ENCODE results near the gene QARS1. TPM values are rescaled to one million over a fixed set of nuclear protein-coding genes. Genes with fewer than 3 reads are reported as not detected.

Gene QARS1
- 100 to 1,000 TPM; 242 TPM for total RNA-seq

GRCh38 chr3:49104427-49105291 lies at the start of gene QARS1:
QARS1 (minus strand) TSS chr3:49104757; CDS start chr3:49104733, 24 bp downstream.
- POLR2A ChIA-PET = interaction anchor here (0.6 to 2.0 kb wide), 4 partner anchors 11 to 185 kb away, joined by 3 to 13 read pairs (median 3); partner anchors contain the start of genes QRICH1 and USP19

GRCh38 chr3:49153349-49153912 lies 48.9 kb upstream of the QARS1 start:
- CTCF ChIA-PET = interaction anchor here (0.6 kb wide), 1 partner anchor 461 kb away, joined by 3 read pairs; no protein-coding TSS in a partner anchor

More at GRCh38 chr3:49104427-49105291, at the start of gene QARS1:
- CTCF ChIA-PET = interaction anchor here (1.1 to 4.6 kb wide), 2 partner anchors 11 to 25 kb away, joined by 3 to 23 read pairs; partner anchors contain the start of gene QRICH1

GRCh38 chr3:49151610-49152009 lies 47.1 kb upstream of the QARS1 start:
- CTCF ChIA-PET = no interaction called here

More at GRCh38 chr3:49153349-49153912, 48.9 kb upstream of the QARS1 start:
- POLR2A ChIA-PET = no interaction called here

GRCh38 chr3:49148159-49148558 lies 43.6 kb upstream of the QARS1 start:
- ChIA-PET POLR2A (interaction anchor here (0.7 kb wide), 1 partner anchor 20 kb away, joined by 5 read pairs; no protein-coding TSS in a partner anchor), CTCF (no interaction called here)

More at GRCh38 chr3:49151610-49152009, 47.1 kb upstream of the QARS1 start:
- POLR2A ChIA-PET = interaction anchor here (0.6 kb wide), 1 partner anchor 185 kb away, joined by 3 read pairs; no protein-coding TSS in a partner anchor

- POLR2A ChIA-PET = no interaction called here
- CTCF ChIA-PET = no interaction called here
Measured at GRCh38 chr3:49140080-49140479, 35.5 kb upstream of the QARS1 start.

DNA sequence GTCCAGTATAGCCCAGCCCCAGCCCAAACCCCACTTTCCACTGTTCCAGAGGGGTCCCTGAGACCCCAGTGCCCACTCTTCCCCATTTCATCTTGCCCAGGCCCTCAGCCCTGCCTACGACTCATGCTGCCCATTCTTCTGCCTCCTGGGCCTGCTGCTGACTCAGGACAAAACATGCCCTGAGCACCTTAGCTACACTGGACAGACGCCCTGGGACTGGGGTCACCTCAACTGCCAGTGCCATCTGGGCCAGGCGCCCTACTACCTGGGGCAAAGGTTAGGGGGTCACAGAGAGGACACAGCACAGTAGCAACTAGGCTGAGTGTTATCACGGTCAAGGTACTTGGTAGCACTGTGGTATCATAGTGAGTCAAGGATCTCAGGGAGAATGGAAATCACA lies 30.9 kb upstream of the QARS1 start:
- ChIA-PET CTCF (no interaction called here), POLR2A (no interaction called here)

GRCh38 chr3:49134471-49135265 lies 30.1 kb upstream of the QARS1 start:
- ChIA-PET POLR2A (no interaction called here), CTCF (no interaction called here)

DNA sequence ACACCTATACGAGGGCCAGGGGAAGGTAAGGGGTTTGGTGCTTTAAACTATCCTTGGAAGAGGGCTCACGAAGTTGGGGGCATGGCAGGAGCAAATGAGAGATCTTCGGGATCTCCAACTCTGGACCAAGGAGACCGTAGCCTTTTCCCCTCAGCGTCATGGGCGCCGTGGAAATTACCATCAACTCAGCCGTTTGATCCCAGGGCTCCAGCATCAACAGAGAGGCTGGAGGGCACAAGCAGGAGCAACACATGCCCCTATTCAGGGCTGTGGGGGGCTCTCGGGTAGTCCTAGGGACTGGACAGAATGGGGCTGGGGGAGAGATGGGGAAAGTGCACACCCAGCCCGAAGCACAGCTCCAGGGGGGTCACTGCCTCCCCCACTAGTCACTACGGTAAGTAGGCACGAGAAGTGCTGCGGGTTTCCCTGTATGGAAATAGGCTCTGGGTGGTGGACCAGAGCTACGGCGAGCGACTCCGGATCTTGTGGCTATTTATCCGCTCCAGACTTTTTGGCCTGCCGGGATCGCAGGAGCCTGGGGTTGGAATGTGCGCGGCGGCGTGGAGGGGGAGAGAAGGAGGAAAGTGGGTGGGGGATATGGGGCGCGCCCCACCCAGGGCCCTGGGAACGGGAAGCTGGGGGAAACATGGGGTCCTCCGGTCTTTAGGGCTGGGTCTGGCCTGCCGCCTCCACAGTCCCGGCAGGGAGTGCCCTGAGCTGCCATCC lies 28.8 kb upstream of the QARS1 start:
- ChIA-PET CTCF (no interaction called here), POLR2A (no interaction called here)

DNA sequence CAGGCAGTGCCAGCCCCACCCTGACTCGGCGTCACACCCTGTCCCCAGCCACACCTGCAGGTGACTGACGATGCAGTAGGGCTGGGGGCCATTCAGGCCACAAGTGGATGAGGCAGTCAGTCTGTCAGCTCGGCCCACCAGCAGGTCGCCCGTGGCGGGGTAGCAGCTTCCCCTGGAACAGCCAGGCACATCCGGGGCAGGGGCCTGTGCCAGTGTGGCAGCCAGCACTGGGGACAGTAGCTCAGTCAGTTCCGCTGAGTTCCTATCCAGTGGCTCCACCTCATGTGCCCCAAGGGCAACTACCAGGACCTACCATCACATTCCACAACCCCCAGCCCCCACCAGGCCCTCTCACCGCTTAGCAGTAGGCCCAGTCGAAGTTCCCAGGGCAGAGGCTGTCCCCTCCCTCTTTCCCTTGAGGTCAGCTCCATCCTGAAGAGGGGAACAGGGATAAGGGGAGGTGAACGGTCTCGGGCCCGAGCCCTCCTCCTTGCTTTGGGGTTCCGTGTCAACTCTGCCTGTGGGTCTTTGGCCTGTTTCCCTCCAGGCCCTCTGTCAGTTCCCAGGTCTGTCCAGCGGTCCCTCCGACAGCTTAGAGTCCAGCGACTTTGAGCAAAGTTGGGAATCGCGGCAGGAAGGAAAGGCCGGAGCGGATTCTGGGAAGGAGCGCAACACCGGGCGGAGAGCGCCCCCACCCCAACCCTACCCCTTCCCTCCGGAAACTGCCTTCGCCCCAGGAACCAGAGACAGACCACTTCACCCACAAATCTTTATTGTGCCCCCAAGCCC lies 28.1 kb upstream of the QARS1 start, which contains the start of gene LAMB2:
Gene LAMB2 (minus strand): TSS at position 614 of the 789 bp plus-strand sequence. CDS start 183 bp downstream, at position 431.
- CTCF ChIA-PET = interaction anchor here (0.6 kb wide), 2 partner anchors 36 to 707 kb away, joined by 3 read pairs; no protein-coding TSS in a partner anchor

DNA sequence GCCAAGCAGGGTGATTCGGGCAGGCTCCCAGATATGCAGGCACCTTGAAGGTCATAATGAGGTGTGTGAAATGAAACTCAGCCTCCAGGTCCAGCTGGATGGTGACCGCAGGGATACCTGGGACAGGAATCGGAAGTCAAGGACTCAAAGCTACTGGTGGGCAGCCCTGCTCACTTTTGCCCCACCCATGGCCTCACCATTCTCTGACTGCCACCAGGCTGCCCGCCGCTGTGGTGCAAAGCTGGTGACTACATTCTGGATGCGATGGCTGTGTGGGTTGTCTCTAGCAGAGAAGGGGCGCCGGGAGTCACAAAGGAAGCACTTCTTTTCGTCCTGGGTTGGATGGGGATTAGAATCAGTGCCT lies 27.5 kb upstream of the QARS1 start:
- CTCF ChIA-PET = interaction anchor here (0.6 kb wide), 1 partner anchor 35 kb away, joined by 3 read pairs; no protein-coding TSS in a partner anchor
- POLR2A ChIA-PET = no interaction called here

More for the DNA sequence above, 28.1 kb upstream of the QARS1 start, which contains the start of gene LAMB2:
- POLR2A ChIA-PET = no interaction called here

GRCh38 chr3:49131576-49131975 lies 27.0 kb upstream of the QARS1 start:
- CTCF ChIA-PET = no interaction called here
- POLR2A ChIA-PET = no interaction called here

DNA sequence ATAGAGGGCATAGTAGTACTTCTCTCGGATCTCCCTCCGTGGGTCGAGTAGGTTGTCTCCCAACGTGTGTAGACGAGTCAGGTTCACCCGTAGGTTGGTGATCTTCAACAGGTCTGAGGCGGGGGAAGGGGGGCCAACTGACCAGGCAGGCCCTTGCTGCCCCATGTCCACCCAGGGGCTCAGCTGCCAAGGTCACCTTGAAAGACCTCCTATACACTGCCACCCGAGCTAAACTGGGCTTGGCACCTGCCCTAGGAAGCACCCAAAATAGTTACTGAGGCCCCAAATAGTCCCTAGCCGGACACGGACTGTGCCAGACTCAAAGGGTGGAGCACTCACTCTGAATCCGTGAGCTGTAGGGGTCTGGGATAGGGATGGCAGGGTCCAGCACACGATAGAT lies 26.5 kb upstream of the QARS1 start:
- POLR2A ChIA-PET = no interaction called here
- CTCF ChIA-PET = interaction anchor here (0.6 kb wide), 1 partner anchor 22 kb away, joined by 3 read pairs; no protein-coding TSS in a partner anchor

- ChIA-PET CTCF (no interaction called here), POLR2A (no interaction called here)
Measured at GRCh38 chr3:49124991-49125670, 20.6 kb upstream of the QARS1 start.

- ChIA-PET CTCF (no interaction called here), POLR2A (no interaction called here)
Measured at GRCh38 chr3:49124203-49124602, 19.6 kb upstream of the QARS1 start.

- CTCF ChIA-PET = no interaction called here
- POLR2A ChIA-PET = no interaction called here
Measured at GRCh38 chr3:49123687-49124086, 19.1 kb upstream of the QARS1 start.

DNA sequence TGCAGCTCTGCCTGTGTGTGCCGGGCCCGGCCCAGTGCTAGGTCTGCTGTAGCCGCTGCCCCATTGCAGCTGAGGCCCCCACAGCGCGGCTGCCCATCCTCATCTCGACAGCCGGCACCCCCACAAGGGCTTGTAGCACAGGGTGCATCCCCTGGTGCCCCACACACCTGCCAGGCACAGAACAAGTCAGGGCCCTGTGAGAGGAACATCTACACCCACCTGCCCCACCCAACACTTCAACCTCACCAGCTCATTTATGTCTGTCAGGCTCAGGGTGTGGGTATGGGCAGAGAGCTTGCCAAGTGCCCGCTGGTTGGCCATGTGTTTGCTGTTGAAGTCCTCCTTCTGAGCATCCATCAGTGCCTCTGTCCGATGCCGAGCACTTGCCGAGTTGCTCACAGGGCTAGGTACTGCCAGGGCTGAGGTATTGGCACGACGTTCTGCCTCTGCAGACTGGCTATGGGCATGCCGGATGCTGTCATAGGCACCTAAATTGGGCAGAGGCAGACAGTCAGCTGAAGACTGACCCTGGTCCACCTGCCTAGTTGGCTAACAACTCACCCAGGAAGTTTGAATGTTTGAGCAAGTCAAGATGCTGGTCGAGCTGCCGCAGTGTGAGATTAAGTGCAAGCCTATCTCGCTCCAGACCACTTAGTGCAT lies 18.5 kb upstream of the QARS1 start:
- CTCF ChIA-PET = no interaction called here
- POLR2A ChIA-PET = no interaction called here

GRCh38 chr3:49122451-49122850 lies 17.9 kb upstream of the QARS1 start:
- CTCF ChIA-PET = no interaction called here
- POLR2A ChIA-PET = no interaction called here

Data from activated CD8-positive, alpha-beta memory T cell treated with anti-CD3 and anti-CD28 coated beads for 36 hours (primary cell).